ENCODE measurements around the gene CDK5RAP2. TPM values are rescaled to one million over a fixed set of nuclear protein-coding genes. Genes with fewer than 3 reads are reported as not detected.

CDK5RAP2 gene
- total and polyA plus RNA-seq, 10 of the 15 experiments (the other 5 are each of a cell fraction or from before 2014, with no cell fraction given), result 16.2 to 53.5 (median 34.5) TPM

GRCh38 chr9:120481248-120481647 lies 98.7 kb downstream of the CDK5RAP2 start:
- H3K4me1 ChIP-seq (ENCODE audit: control insufficient read depth, insufficient read depth, low read length), result no peaks in the 10 kb centered on the region
- BruUV-seq (replicated peaks), result no TSS peak
- no peak overlapping the region for H3K27ac ChIP-seq (ENCODE audit: control insufficient read depth, insufficient read depth)
- no peak for FAIRE-seq
- no peak overlapping the region for H2AFZ ChIP-seq (ENCODE audit: control insufficient read depth, low read depth, low read length)
- H3K79me2 ChIP-seq (ENCODE audit: control insufficient read depth, insufficient read depth, low read length), result no peaks in the 10 kb centered on the region
- CTCF ChIA-PET, result no interaction called here
- no peak for ATAC-seq
- H4K20me1 ChIP-seq (ENCODE audit: control insufficient read depth, insufficient read depth), result no peaks in the 10 kb centered on the region
- H3K4me3 ChIP-seq, result no peak overlapping the region
- SMC1A ChIA-PET (ENCODE audit: uncharacterized antibody, unreplicated experiment), result no interaction called here
- no peak overlapping the region for H3K9ac ChIP-seq (ENCODE audit: control insufficient read depth, insufficient read depth, low read length)
- WGBS (ENCODE audit: insufficient coverage, insufficient replicate concordance, low lambda C conversion rate, missing lambda C conversion rate), result 100% methylated on average over 1 of the region's 1 CpG
- POLR2A ChIA-PET, result no interaction called here
- in situ Hi-C loops (cut with MboI), result no loop called here
- RAD21 ChIA-PET (ENCODE audit: unreplicated experiment), result no interaction called here
- H3K36me3 ChIP-seq (ENCODE audit: control insufficient read depth in 2 of 2, insufficient read depth in 2 of 2, low read length in 1 of 2), result peaks cover 9 to 12% of the 10 kb centered on the region in 2 experiments
- H3K4me2 ChIP-seq (ENCODE audit: control insufficient read depth, insufficient read depth), result no peak overlapping the region
- no peak for TF ChIP-seq KLF5 (IDR thresholded peaks at IDR 0.05; ENCODE audit: partially characterized antibody)
- no peak for TF ChIP-seq RCOR1 (conservative IDR thresholded peaks at IDR 0.05; ENCODE audit: low read depth, low read length)
- TF ChIP-seq ETV6 (conservative IDR thresholded peaks at IDR 0.05 in 1 of 2, IDR thresholded peaks at IDR 0.05 in 1 of 2; ENCODE audit: borderline replicate concordance in 1 of 2, low read depth in 1 of 2), result no peak
- TF ChIP-seq YBX1 (IDR thresholded peaks at IDR 0.05), result no peak
- TF ChIP-seq SUPT20H (IDR thresholded peaks at IDR 0.05; ENCODE audit: borderline replicate concordance, control insufficient read depth, low read depth, low read length), result no peak
- TF ChIP-seq YY1 (IDR thresholded peaks at IDR 0.05; ENCODE audit: low read depth, low read length), result no peak
- no peak for TF ChIP-seq RAD51 (IDR thresholded peaks at IDR 0.05)
- no peak for TF ChIP-seq MTA2 (IDR thresholded peaks at IDR 0.05; ENCODE audit: low read depth)
- TF ChIP-seq CHD2 (IDR thresholded peaks at IDR 0.05; ENCODE audit: borderline replicate concordance, low read depth, low read length), result no peak
- no peak for TF ChIP-seq MEF2B (IDR thresholded peaks at IDR 0.05; ENCODE audit: partially characterized antibody, poor library complexity, severe bottlenecking)
- TF ChIP-seq REST (IDR thresholded peaks at IDR 0.05; ENCODE audit: low read depth, low read length), result no peak
- TF ChIP-seq SIX5 (IDR thresholded peaks at IDR 0.05; ENCODE audit: low read depth, low read length, severe bottlenecking), result no peak
- TF ChIP-seq HSF1 (IDR thresholded peaks at IDR 0.05; ENCODE audit: low read depth, low read length), result no peak
- no peak for TF ChIP-seq HDGF (IDR thresholded peaks at IDR 0.05)
- no peak for TF ChIP-seq NFYB (IDR thresholded peaks at IDR 0.05; ENCODE audit: insufficient read depth, low read depth, low read length)
- no peak for TF ChIP-seq SRF (IDR thresholded peaks at IDR 0.05; ENCODE audit: low read depth in 2 of 2, low read length in 2 of 2)
- no peak for TF ChIP-seq POLR2A (IDR thresholded peaks at IDR 0.05; ENCODE audit: low read depth, low read length)
- H3K9me3 ChIP-seq (replicated peaks; ENCODE audit: control insufficient read depth, insufficient read depth, low read length), result no peaks in the 10 kb centered on the region
- H3K27me3 ChIP-seq (replicated peaks in 1 of 2; ENCODE audit: control insufficient read depth in 2 of 2, insufficient read depth in 2 of 2, low read length in 1 of 2), result no peaks in the 10 kb centered on the region
- intact Hi-C loops (cut with micrococcal nuclease; ENCODE audit: unreplicated experiment), result no loop called here
- no peak for DNase-seq (ENCODE audit: low read depth, low spot score)
